HG03066 (cell line): ENCODE measurements around the gene OLFML2B.

Experiments
- ATAC-seq: cut with Tn5 transposase; IDR thresholded peaks from one replicate; pipeline ENCODE4 v1.9.1; 2021; ENCODE audit warnings: low read depth; ENCODE audit not compliant: unreplicated experiment

OLFML2B gene

GRCh38 chr1:161949548-161949947 is 74.1 kb downstream of the OLFML2B start:
- no peak for ATAC-seq

DNA sequence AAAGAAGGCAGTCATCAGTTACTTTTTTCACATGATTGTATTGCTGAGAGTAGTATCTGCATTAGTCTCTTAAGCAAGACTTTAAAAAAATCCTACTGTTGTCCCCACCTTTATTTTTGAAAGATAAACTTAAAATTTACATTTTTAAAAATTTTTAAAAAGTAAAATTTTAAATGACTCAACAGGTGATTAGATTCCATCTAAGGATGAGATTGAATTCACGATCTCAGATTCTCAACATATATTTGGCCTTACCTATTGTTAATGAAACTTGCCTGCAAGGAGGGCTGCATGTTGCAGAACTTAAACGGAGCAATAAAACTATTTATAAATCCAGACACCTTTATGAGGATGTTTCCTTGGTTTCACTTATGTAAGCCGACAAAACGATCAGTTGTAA is 75.2 kb downstream of the OLFML2B start:
- ATAC-seq = no peak

- ATAC-seq = no peak
These were observed 77.3 kb downstream of the OLFML2B start for GRCh38 chr1:161946071-161946987.

- no peak for ATAC-seq
These were observed 78.2 kb downstream of the OLFML2B start for GRCh38 chr1:161945306-161946060.

DNA sequence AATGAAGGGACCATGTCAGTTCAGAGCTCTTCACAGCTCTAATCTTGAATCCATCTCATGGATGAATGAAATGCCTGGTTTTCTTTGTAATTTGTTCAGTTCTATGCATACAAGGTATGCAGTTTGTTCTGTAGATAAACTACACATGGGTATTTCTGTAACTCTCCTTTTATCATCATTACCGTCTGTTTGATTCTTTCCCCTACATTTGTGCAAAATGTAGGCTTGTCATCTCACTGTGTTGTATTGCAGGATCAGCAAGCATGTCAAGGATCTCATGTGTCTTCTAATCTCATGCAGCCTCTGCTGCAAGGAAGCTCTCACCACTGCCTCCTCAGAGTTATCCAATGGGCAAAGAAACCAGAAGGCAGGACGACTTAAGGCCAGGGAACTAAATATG is 79.3 kb downstream of the OLFML2B start:
- no peak for ATAC-seq

- ATAC-seq = no peak
These were observed 79.9 kb downstream of the OLFML2B start for GRCh38 chr1:161943737-161944136.

GRCh38 chr1:161941726-161942436 is 81.8 kb downstream of the OLFML2B start:
- no peak for ATAC-seq

- no peak for ATAC-seq
These were observed 82.6 kb downstream of the OLFML2B start for GRCh38 chr1:161940866-161941591.

DNA sequence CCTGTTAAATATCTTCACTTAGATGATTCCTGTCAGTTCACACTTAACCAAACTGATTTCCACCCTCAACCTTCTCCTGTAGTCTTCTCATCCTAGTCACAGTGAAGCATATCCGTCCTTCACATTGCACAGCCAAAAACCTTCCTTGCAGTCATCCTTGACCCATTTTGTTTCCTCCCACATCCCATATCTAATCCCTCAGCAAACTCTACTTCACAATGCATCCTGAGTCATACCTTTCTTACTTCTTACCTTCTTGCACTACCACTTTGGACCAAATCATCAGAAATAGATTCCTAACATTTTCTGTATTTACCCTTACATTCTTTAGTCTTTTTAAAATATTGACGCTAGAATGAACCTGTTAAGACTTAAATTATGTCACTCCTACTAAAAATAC is 86.9 kb downstream of the OLFML2B start:
- ATAC-seq = no peak

GRCh38 chr1:161935264-161935663 is 88.4 kb downstream of the OLFML2B start:
- ATAC-seq = no peak

DNA sequence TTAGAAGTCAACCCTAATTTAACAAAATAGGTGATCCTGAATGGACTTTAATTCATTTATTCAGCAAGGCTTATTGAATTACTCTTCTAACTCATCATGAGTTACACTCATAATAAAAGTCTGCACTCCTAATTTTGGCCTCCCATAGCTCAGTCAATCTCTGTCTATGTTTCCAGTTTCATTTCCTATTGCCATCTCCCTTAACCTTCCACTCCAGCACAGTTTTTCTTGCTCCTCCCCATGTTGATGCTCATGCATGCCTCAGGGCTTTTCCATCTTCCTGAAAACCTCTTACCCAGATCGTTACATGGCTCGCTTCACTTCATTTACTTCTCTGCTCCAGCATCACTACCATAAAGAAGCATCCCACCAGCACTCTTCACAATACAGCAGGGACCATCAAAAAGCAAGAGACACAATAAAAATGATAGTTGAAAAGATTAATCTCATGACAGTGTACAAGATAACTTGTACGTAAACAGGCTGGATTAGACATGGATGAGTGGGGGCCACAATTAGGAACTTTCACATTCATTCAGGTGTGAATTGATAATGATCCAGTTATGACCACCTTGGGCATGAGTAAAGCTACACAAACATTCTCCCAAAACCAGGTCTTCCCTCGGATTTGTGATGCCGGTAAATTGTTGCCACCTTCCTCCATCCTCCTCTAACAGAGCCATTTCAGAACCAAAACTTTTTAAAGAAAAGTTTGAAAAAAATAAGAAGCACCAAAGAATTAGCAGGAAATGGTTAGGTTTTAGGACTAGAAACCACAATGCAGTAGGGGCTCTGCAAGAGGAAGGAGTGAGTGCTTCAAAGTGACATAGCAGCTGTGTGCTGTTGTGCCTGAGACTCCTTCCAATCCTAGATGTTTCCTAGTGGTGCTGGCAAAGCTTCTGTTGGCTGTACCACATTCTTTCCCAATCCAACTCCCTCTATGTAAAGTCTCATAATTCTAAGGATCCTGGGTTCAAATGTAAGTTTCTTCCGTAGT is 89.8 kb downstream of the OLFML2B start:
- no peak for ATAC-seq
